ENCODE data around the gene ERN1.

- TF ChIP-seq CTCF (IDR thresholded peaks at IDR 0.05 in 4 of 5, conservative IDR thresholded peaks at IDR 0.05 in 1 of 5) (no peak), POLR2A (IDR thresholded peaks at IDR 0.05) (no peak)
Observed at GRCh38 chr17:64004903-64005733, 124.8 kb downstream of the ERN1 start.

All from gastrocnemius medialis (tissue), 4 donors.